GM19372 (cell line): ENCODE results near the gene SLC38A3.
"Not testable (repeated sequence)": the region's sequence is repeated elsewhere in the genome, so short reads cannot be mapped to it uniquely, and the experiment has no call there.

Experiments
- ATAC-seq: cut with Tn5 transposase; IDR thresholded peaks from one replicate; pipeline ENCODE4 v1.9.1; 2021; ENCODE audit warnings: mild to moderate bottlenecking, low read depth, moderate library complexity; ENCODE audit not compliant: unreplicated experiment

SLC38A3 gene

GRCh38 chr3:50245251-50245745, 40.2 kb downstream of the SLC38A3 start:
- no peak for ATAC-seq

- ATAC-seq = peak; percentile 73
These were observed 40.9 kb downstream of the SLC38A3 start for GRCh38 chr3:50245831-50246516.

- ATAC-seq = peak; percentile 65
These were observed 41.5 kb downstream of the SLC38A3 start for GRCh38 chr3:50246517-50246954.

GRCh38 chr3:50248387-50248786, 43.3 kb downstream of the SLC38A3 start:
- no peak for ATAC-seq

- ATAC-seq = no peak
These were observed 44.4 kb downstream of the SLC38A3 start for GRCh38 chr3:50249457-50249856.

GRCh38 chr3:50250514-50250913, 45.4 kb downstream of the SLC38A3 start:
- no peak for ATAC-seq

GRCh38 chr3:50251220-50251619, 46.1 kb downstream of the SLC38A3 start:
- ATAC-seq = no peak

- ATAC-seq = no peak
These were observed 49.6 kb downstream of the SLC38A3 start for GRCh38 chr3:50254577-50255250.

- no peak for ATAC-seq
These were observed 50.2 kb downstream of the SLC38A3 start for GRCh38 chr3:50255251-50255615.

- no peak for ATAC-seq
These were observed 52.2 kb downstream of the SLC38A3 start for GRCh38 chr3:50256978-50257890.

GRCh38 chr3:50258029-50258680, 53.1 kb downstream of the SLC38A3 start:
- no peak for ATAC-seq

- no peak for ATAC-seq
These were observed 53.9 kb downstream of the SLC38A3 start for GRCh38 chr3:50258979-50259378.

- ATAC-seq = no peak
These were observed 54.5 kb downstream of the SLC38A3 start for GRCh38 chr3:50259432-50260026.

- ATAC-seq = peak; percentile 91
These were observed 55.2 kb downstream of the SLC38A3 start for GRCh38 chr3:50260027-50260941.

- no peak for ATAC-seq
These were observed 55.9 kb downstream of the SLC38A3 start for GRCh38 chr3:50260942-50261441.

- ATAC-seq = no peak
These were observed 56.4 kb downstream of the SLC38A3 start for GRCh38 chr3:50261505-50261904.

GRCh38 chr3:50262200-50262599, 57.1 kb downstream of the SLC38A3 start:
- ATAC-seq = not testable (repeated sequence)

- no peak for ATAC-seq
These were observed 57.7 kb downstream of the SLC38A3 start for GRCh38 chr3:50262778-50263177.
